Esophagus muscularis mucosa (tissue), 4 donors: ENCODE results near the gene DECR2. TPM values are rescaled to one million over a fixed set of nuclear protein-coding genes. Genes with fewer than 3 reads are reported as not detected.
A peak's percentile ranks its signal among the peaks of the same experiment; 100 is the strongest.

Experiments used
- DNase-seq: peaks from one replicate; pipeline ENCODE4 v3.0.0-alpha.2; 2017; ENCODE audit errors: extremely low spot score
- H3K27ac ChIP-seq, 4 donors: fragments of 200-600 bp; sonication (generic); replicated peaks in 1 of 4; 1 replicate in 3 of 4; 2 replicates in 1 of 4; pipeline ENCODE4 v1.5.1; 2016 to 2019; ENCODE audit warnings: mild to moderate bottlenecking in 1 of 4
- H3K27me3 ChIP-seq, 4 donors: fragments of 200-600 bp; sonication (generic); one replicate each; pipeline versions ENCODE4 v1.5.1 to v1.6.0; 2016 to 2019
- H3K36me3 ChIP-seq, 4 donors: fragments of 200-600 bp; sonication (generic); one replicate each; pipeline ENCODE4 v1.5.1; 2016 to 2019
- H3K4me1 ChIP-seq, 4 donors: fragments of 200-600 bp; sonication (generic); one replicate each; pipeline ENCODE4 v1.5.1; 2016 to 2019
- H3K4me3 ChIP-seq, 4 donors: fragments of 200-600 bp; sonication (generic); 1 replicate in 2 of 4; 2 replicates in 2 of 4; pipeline ENCODE4 v1.5.1; 2016 to 2019; ENCODE audit warnings: mild to moderate bottlenecking in 4 of 4, moderate library complexity in 1 of 4
- H3K9me3 ChIP-seq, 4 donors: fragments of 200-600 bp; sonication (generic); 1 replicate in 3 of 4; 2 replicates in 1 of 4; pipeline ENCODE4 v1.5.1; 2016 to 2019
- EP300 ChIP-seq: sonication (generic); formaldehyde crosslinking; IDR thresholded peaks from one replicate; pipeline ENCODE4 v1.6.1; 2017; ENCODE audit warnings: antibody characterized with exemption
- POLR2A ChIP-seq: fragments of 450-650 bp; IDR thresholded peaks from one replicate; pipeline ENCODE4 v1.6.1; 2017; ENCODE audit warnings: antibody characterized with exemption, moderate library complexity, mild to moderate bottlenecking, low read depth
- POLR2AphosphoS5 ChIP-seq, 2 donors: sonication (generic); formaldehyde crosslinking; IDR thresholded peaks; one replicate each; pipeline ENCODE4 v1.6.1; 2017; ENCODE audit warnings: antibody characterized with exemption in 2 of 2
- WGBS: methylation state at CpG from one replicate; pipeline ENCODE4 v1.1.5; 2018; 5-methylcytosine and 5-hydroxymethylcytosine counted together
- intact Hi-C: fragments of 100-400 bp; cut with DNase I; formaldehyde crosslinking; loops from one replicate; pipeline ENCODE4 v1.15.1; 2023
- total RNA-seq, 4 donors: library from RNA; depleted of rRNA; stranded (reverse); fragments of >200 nt; gene quantifications; one replicate each; pipeline versions ENCODE4 v1.1.0 to v1.2.1, GENCODE V29; 2016
- TF ChIP-seq, protein P1 (sequence below), 3 experiments: fragments of 200-600 bp in 2 of 3; fragments of 450-650 bp in 1 of 3; sonication (generic) in 2 of 3; IDR thresholded peaks; one replicate each; pipeline ENCODE4 v1.5.1; 2017 to 2019; ENCODE audit warnings: antibody characterized with exemption in 3 of 3, mild to moderate bottlenecking in 2 of 3, moderate library complexity in 1 of 3

Gene DECR2
- total RNA-seq, 4 donors from 2014 or later = 11.8 to 18.3 (median 17.4) TPM

DNA sequence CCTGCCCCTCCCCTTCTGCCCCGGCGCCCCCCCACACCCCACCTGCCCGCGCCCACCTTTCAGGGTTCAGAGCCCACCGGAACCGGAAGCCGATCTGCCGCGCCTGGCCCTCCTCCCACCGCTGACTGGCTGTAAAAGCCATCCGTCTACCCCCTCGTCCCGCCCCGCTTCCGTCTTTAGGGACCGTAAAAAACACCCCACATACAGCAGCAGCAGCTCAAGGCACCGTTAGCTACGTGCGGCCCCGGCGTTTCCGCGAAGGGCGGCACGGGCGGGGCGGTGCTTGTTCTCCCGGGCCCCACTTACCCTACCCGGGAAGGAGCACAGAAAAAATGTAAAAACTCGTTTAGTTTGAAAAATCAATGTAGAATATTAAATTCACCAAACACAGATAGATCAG lies 31.2 kb upstream of the DECR2 start, which contains the start of gene MRPL28:
TSS of gene MRPL28 (minus strand) at position 96 of the 400 bp plus-strand sequence. CDS start 320 bp downstream, outside the sequence.
- Histone ChIP-seq H3K27ac (peak within 1 kb of the TSS; percentile 68 to 84 (median 73)), H3K36me3 (peaks cover 44 to 76% (median 72%) of the 10 kb centered on the region in 4 donors), H3K4me1 (peaks cover 14 to 26% (median 23%) of the 10 kb centered on the region in 4 donors), H3K27me3 (no peaks in the 10 kb centered on the region), H3K9me3 (no peaks in the 10 kb centered on the region), H3K4me3 (peak within 1 kb of the TSS; percentile 56 to 62 (median 60))
- intact Hi-C loops = loop anchor here (1.0 kb wide), 1 partner anchor 17 kb away; no protein-coding TSS in a partner anchor
- TF ChIP-seq EP300 (no peak), POLR2AphosphoS5 (IDR thresholded peaks at IDR 0.05) (peak; percentile 60 to 82)
- WGBS = 0% methylated on average over 18 of the region's 30 CpGs
- peak; percentile 98 for DNase-seq

DNA sequence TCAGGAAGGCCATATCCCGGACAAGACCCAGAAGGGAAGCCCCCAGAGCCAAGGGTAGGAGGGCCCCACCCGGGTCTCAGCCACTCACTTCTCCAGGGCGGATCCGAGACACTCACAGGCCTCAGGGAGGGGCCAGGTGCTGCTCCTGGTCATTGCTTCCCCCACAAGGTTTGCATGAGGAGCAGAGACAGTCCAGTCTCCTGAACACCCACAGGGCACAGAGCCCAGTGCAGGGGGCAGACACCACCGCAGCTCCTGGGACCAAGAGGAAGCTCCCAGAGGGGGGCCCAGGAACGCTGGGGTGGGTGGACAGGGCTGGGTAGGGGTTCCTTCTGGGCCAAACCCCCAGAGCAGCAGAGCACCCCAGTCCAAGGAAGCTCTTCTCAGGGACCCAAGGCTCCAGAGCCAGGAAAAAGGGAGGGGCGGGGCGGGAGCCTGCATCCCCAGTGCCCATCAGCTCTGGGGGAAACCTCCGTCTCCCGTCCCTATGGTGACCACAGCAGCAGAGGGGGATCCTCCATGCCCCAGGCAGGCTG lies 30.6 kb upstream of the DECR2 start:
- WGBS = 52% methylated on average over 8 of the region's 10 CpGs

DNA sequence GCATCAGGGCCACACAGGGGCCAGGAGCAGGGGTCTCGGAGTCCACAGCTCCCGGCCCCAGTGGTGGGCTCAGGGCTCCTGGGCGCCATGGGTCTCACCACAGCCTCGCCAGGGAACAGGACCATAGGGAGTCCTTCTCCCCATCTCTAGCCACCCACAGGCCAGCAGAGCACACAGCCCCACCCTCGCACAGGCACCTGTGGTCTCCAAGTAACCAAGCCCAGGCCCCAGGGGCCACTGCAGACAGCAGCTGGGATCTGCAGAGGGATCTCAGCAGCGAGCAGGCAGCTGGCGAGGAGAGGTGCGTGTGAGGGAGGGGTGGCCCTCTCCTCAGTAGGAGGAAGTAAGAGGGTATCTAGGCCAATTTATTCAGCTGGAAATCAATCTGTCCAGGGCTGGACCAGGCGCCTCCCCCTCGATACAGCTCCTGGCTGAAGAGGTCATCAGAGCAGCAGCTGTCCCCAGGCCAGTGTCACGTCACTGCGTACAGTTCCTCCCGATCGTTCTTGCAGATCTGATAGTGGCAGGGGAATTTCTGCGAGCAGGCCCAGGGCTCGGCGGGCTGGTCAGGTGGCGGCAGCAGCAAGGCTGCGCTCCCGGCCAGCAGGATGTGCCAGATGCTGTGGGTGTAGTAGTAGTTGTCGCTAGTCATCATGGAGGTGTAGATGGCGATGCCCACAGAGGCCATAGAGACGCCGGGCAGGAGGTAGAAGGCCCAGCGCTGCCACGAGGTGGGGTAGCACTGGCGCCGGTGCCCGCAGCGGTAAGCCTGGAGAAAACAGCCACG lies 30.0 kb upstream of the DECR2 start:
- intact Hi-C loops = no loop called here
- Histone ChIP-seq H3K4me3 (no peak overlapping the region), H3K27ac (peak overlapping the region in 3 of 4 donors; percentile 68 to 84 (median 73)), H3K36me3 (peaks cover 49 to 84% (median 78%) of the 10 kb centered on the region in 4 donors), H3K9me3 (no peaks in the 10 kb centered on the region), H3K27me3 (no peaks in the 10 kb centered on the region), H3K4me1 (peaks cover 14 to 26% (median 23%) of the 10 kb centered on the region in 4 donors)
- WGBS = 90% methylated on average over 16 of the region's 31 CpGs
- TF ChIP-seq EP300 (no peak), POLR2AphosphoS5 (IDR thresholded peaks at IDR 0.05) (no peak), POLR2A (no peak)
- TF ChIP-seq, protein P1, sequence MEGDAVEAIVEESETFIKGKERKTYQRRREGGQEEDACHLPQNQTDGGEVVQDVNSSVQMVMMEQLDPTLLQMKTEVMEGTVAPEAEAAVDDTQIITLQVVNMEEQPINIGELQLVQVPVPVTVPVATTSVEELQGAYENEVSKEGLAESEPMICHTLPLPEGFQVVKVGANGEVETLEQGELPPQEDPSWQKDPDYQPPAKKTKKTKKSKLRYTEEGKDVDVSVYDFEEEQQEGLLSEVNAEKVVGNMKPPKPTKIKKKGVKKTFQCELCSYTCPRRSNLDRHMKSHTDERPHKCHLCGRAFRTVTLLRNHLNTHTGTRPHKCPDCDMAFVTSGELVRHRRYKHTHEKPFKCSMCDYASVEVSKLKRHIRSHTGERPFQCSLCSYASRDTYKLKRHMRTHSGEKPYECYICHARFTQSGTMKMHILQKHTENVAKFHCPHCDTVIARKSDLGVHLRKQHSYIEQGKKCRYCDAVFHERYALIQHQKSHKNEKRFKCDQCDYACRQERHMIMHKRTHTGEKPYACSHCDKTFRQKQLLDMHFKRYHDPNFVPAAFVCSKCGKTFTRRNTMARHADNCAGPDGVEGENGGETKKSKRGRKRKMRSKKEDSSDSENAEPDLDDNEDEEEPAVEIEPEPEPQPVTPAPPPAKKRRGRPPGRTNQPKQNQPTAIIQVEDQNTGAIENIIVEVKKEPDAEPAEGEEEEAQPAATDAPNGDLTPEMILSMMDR (IDR thresholded peaks at IDR 0.05) = no peak
- no peak for DNase-seq

More for the DNA sequence above, 30.6 kb upstream of the DECR2 start:
- Histone ChIP-seq H3K36me3 (peaks cover 48 to 83% (median 77%) of the 10 kb centered on the region in 4 donors), H3K9me3 (no peaks in the 10 kb centered on the region), H3K27me3 (no peaks in the 10 kb centered on the region), H3K27ac (peak overlapping the region; percentile 68 to 84 (median 73)), H3K4me1 (peaks cover 14 to 26% (median 23%) of the 10 kb centered on the region in 4 donors), H3K4me3 (peak overlapping the region in 3 of 4 donors; percentile 56 to 62 (median 57))
- TF ChIP-seq POLR2A (no peak), POLR2AphosphoS5 (IDR thresholded peaks at IDR 0.05) (no peak), EP300 (no peak)
- TF ChIP-seq, protein P1 (IDR thresholded peaks at IDR 0.05) = no peak
- intact Hi-C loops = loop anchor here (1.0 kb wide), 1 partner anchor 18 kb away; no protein-coding TSS in a partner anchor
- no peak for DNase-seq

DNA sequence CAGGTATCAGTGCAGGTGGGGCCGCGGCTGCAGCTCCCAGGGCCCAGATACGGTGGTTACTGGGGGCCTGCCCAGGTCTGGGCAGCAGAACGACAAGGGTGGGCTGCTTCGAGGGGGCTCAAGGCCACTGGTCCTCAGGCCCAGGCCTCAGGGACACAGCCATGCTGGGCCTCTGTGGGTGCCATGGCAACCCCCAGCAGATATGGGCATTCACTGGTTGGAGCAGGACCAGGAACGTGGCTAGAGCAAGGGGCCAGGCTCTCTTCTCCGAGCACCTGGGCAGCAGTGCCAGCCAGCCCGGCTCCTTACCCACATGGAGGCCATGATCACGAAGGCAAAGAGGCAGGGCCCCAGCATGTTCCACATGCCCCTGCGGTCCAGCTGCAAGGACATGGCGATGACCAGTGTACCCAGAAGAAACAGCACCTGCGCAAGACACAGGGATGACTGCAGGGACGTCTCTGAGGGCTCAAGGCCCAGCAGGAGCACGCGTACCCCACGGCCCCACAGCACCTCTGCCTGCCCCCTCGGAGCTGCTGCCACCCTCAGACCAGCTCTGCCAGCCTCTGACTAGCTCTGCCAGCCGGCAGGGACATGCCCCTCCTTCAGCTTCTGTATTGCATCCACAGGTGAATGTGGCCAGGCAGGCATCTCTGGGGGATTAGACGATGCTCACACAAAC lies 29.2 kb upstream of the DECR2 start:
- intact Hi-C loops = no loop called here
- Histone ChIP-seq H3K36me3 (peaks cover 48 to 84% (median 78%) of the 10 kb centered on the region in 4 donors), H3K9me3 (no peaks in the 10 kb centered on the region), H3K27ac (no peak overlapping the region), H3K27me3 (no peaks in the 10 kb centered on the region), H3K4me1 (peaks cover 14 to 26% (median 23%) of the 10 kb centered on the region in 4 donors), H3K4me3 (no peak overlapping the region)
- no peak for DNase-seq
- TF ChIP-seq POLR2AphosphoS5 (IDR thresholded peaks at IDR 0.05) (no peak), EP300 (no peak), POLR2A (no peak)
- TF ChIP-seq, protein P1 (IDR thresholded peaks at IDR 0.05) = no peak
- 90% methylated on average over 18 of the region's 19 CpGs for WGBS
